ENCODE data around the gene U2AF1. TPM values are rescaled to one million over a fixed set of nuclear protein-coding genes. Genes with fewer than 3 reads are reported as not detected.
"Not testable (repeated sequence)": the region's sequence is repeated elsewhere in the genome, so short reads cannot be mapped to it uniquely, and the experiment has no call there.

The U2AF1 gene
- total RNA-seq, 1 donor from 2014 or later = 31.9 TPM

- H3K36me3 Mint-ChIP-seq (ENCODE audit: unreplicated experiment); H3K4me1 Mint-ChIP-seq (ENCODE audit: low read depth, unreplicated experiment); H3K27me3 Mint-ChIP-seq (ENCODE audit: unreplicated experiment); H3K4me3 Mint-ChIP-seq (ENCODE audit: unreplicated experiment); H3K27ac Mint-ChIP-seq (ENCODE audit: unreplicated experiment); DNase-seq; H3K9me3 Mint-ChIP-seq (ENCODE audit: unreplicated experiment): not testable (repeated sequence)
Measured at GRCh38 chr21:43108177-43108576, 807 bp upstream of the U2AF1 start.

GRCh38 chr21:43107794-43108137 is 396 bp upstream of the U2AF1 start:
- not testable (repeated sequence) for DNase-seq; H3K27ac Mint-ChIP-seq (ENCODE audit: unreplicated experiment); H3K36me3 Mint-ChIP-seq (ENCODE audit: unreplicated experiment); H3K4me1 Mint-ChIP-seq (ENCODE audit: low read depth, unreplicated experiment); H3K27me3 Mint-ChIP-seq (ENCODE audit: unreplicated experiment); H3K4me3 Mint-ChIP-seq (ENCODE audit: unreplicated experiment); H3K9me3 Mint-ChIP-seq (ENCODE audit: unreplicated experiment)

- H3K36me3 Mint-ChIP-seq (ENCODE audit: unreplicated experiment); H3K27me3 Mint-ChIP-seq (ENCODE audit: unreplicated experiment); H3K27ac Mint-ChIP-seq (ENCODE audit: unreplicated experiment); DNase-seq; H3K9me3 Mint-ChIP-seq (ENCODE audit: unreplicated experiment); H3K4me3 Mint-ChIP-seq (ENCODE audit: unreplicated experiment); H3K4me1 Mint-ChIP-seq (ENCODE audit: low read depth, unreplicated experiment): not testable (repeated sequence)
Measured at GRCh38 chr21:43104642-43105041, 2.7 kb downstream of the U2AF1 start.

GRCh38 chr21:43102281-43102680 is 5.1 kb downstream of the U2AF1 start:
- not testable (repeated sequence) for H3K4me1 Mint-ChIP-seq (ENCODE audit: low read depth, unreplicated experiment); H3K27ac Mint-ChIP-seq (ENCODE audit: unreplicated experiment); H3K27me3 Mint-ChIP-seq (ENCODE audit: unreplicated experiment); H3K36me3 Mint-ChIP-seq (ENCODE audit: unreplicated experiment); H3K4me3 Mint-ChIP-seq (ENCODE audit: unreplicated experiment); DNase-seq; H3K9me3 Mint-ChIP-seq (ENCODE audit: unreplicated experiment)

- H3K9me3 Mint-ChIP-seq (ENCODE audit: unreplicated experiment); H3K27me3 Mint-ChIP-seq (ENCODE audit: unreplicated experiment); DNase-seq; H3K4me3 Mint-ChIP-seq (ENCODE audit: unreplicated experiment); H3K27ac Mint-ChIP-seq (ENCODE audit: unreplicated experiment); H3K36me3 Mint-ChIP-seq (ENCODE audit: unreplicated experiment); H3K4me1 Mint-ChIP-seq (ENCODE audit: low read depth, unreplicated experiment): not testable (repeated sequence)
Measured at GRCh38 chr21:43101676-43102075, 5.7 kb downstream of the U2AF1 start.

GRCh38 chr21:43101000-43101399 is 6.4 kb downstream of the U2AF1 start:
- not testable (repeated sequence) for H3K36me3 Mint-ChIP-seq (ENCODE audit: unreplicated experiment); H3K27me3 Mint-ChIP-seq (ENCODE audit: unreplicated experiment); H3K9me3 Mint-ChIP-seq (ENCODE audit: unreplicated experiment); H3K4me3 Mint-ChIP-seq (ENCODE audit: unreplicated experiment); DNase-seq; H3K27ac Mint-ChIP-seq (ENCODE audit: unreplicated experiment); H3K4me1 Mint-ChIP-seq (ENCODE audit: low read depth, unreplicated experiment)

GRCh38 chr21:43091979-43092614 is 15.3 kb downstream of the U2AF1 start:
- H3K27ac Mint-ChIP-seq (ENCODE audit: unreplicated experiment); H3K4me1 Mint-ChIP-seq (ENCODE audit: low read depth, unreplicated experiment); H3K36me3 Mint-ChIP-seq (ENCODE audit: unreplicated experiment); DNase-seq; H3K4me3 Mint-ChIP-seq (ENCODE audit: unreplicated experiment); H3K9me3 Mint-ChIP-seq (ENCODE audit: unreplicated experiment); H3K27me3 Mint-ChIP-seq (ENCODE audit: unreplicated experiment): not testable (repeated sequence)

GRCh38 chr21:43090947-43091346 is 16.4 kb downstream of the U2AF1 start:
- not testable (repeated sequence) for H3K4me3 Mint-ChIP-seq (ENCODE audit: unreplicated experiment); H3K36me3 Mint-ChIP-seq (ENCODE audit: unreplicated experiment); DNase-seq; H3K27me3 Mint-ChIP-seq (ENCODE audit: unreplicated experiment); H3K9me3 Mint-ChIP-seq (ENCODE audit: unreplicated experiment); H3K4me1 Mint-ChIP-seq (ENCODE audit: low read depth, unreplicated experiment); H3K27ac Mint-ChIP-seq (ENCODE audit: unreplicated experiment)

- H3K9me3 Mint-ChIP-seq (ENCODE audit: unreplicated experiment); H3K4me1 Mint-ChIP-seq (ENCODE audit: low read depth, unreplicated experiment); H3K27me3 Mint-ChIP-seq (ENCODE audit: unreplicated experiment); DNase-seq; H3K27ac Mint-ChIP-seq (ENCODE audit: unreplicated experiment); H3K36me3 Mint-ChIP-seq (ENCODE audit: unreplicated experiment); H3K4me3 Mint-ChIP-seq (ENCODE audit: unreplicated experiment): not testable (repeated sequence)
Measured at GRCh38 chr21:43089463-43089862, 17.9 kb downstream of the U2AF1 start.

GRCh38 chr21:43082587-43083300 is 24.6 kb downstream of the U2AF1 start:
- H3K4me3 Mint-ChIP-seq (ENCODE audit: unreplicated experiment); H3K9me3 Mint-ChIP-seq (ENCODE audit: unreplicated experiment); H3K36me3 Mint-ChIP-seq (ENCODE audit: unreplicated experiment); H3K27ac Mint-ChIP-seq (ENCODE audit: unreplicated experiment); H3K4me1 Mint-ChIP-seq (ENCODE audit: low read depth, unreplicated experiment); DNase-seq; H3K27me3 Mint-ChIP-seq (ENCODE audit: unreplicated experiment): not testable (repeated sequence)

- H3K27me3 Mint-ChIP-seq (ENCODE audit: unreplicated experiment); H3K27ac Mint-ChIP-seq (ENCODE audit: unreplicated experiment); H3K36me3 Mint-ChIP-seq (ENCODE audit: unreplicated experiment); DNase-seq; H3K9me3 Mint-ChIP-seq (ENCODE audit: unreplicated experiment); H3K4me3 Mint-ChIP-seq (ENCODE audit: unreplicated experiment); H3K4me1 Mint-ChIP-seq (ENCODE audit: low read depth, unreplicated experiment): not testable (repeated sequence)
Measured at GRCh38 chr21:43076643-43077042, 30.7 kb downstream of the U2AF1 start.

GRCh38 chr21:43076023-43076637 is 31.2 kb downstream of the U2AF1 start:
- not testable (repeated sequence) for H3K9me3 Mint-ChIP-seq (ENCODE audit: unreplicated experiment); H3K4me3 Mint-ChIP-seq (ENCODE audit: unreplicated experiment); H3K27me3 Mint-ChIP-seq (ENCODE audit: unreplicated experiment); DNase-seq; H3K36me3 Mint-ChIP-seq (ENCODE audit: unreplicated experiment); H3K27ac Mint-ChIP-seq (ENCODE audit: unreplicated experiment); H3K4me1 Mint-ChIP-seq (ENCODE audit: low read depth, unreplicated experiment)
